Mesenteric fat pad (tissue), 1 donor: ENCODE results near the gene ASGR1. TPM values are rescaled to one million over a fixed set of nuclear protein-coding genes. Genes with fewer than 3 reads are reported as not detected.
"Not testable (repeated sequence)": the region's sequence is repeated elsewhere in the genome, so short reads cannot be mapped to it uniquely, and the experiment has no call there.

Experiments
- DNase-seq: peaks from one replicate; pipeline ENCODE4 v3.0.0-alpha.2; 2020; ENCODE audit warnings: low spot score
- total RNA-seq: library from RNA; stranded (reverse); fragmentation: NEBNext Ultra II Directional; extraction: Animal tissue kit (Norgen Biotek cat#: 25700); gene quantifications from one replicate; pipeline ENCODE4 v1.2.1, GENCODE V29; 2021
- donor health status: DM: yes; HTN: yes; CAD: no.

Gene ASGR1
- total RNA-seq, 1 donor from 2014 or later, result 2.2 TPM

- DNase-seq, result no peak
Measured at GRCh38 chr17:7191069-7191468, 11.9 kb upstream of the ASGR1 start.

DNA sequence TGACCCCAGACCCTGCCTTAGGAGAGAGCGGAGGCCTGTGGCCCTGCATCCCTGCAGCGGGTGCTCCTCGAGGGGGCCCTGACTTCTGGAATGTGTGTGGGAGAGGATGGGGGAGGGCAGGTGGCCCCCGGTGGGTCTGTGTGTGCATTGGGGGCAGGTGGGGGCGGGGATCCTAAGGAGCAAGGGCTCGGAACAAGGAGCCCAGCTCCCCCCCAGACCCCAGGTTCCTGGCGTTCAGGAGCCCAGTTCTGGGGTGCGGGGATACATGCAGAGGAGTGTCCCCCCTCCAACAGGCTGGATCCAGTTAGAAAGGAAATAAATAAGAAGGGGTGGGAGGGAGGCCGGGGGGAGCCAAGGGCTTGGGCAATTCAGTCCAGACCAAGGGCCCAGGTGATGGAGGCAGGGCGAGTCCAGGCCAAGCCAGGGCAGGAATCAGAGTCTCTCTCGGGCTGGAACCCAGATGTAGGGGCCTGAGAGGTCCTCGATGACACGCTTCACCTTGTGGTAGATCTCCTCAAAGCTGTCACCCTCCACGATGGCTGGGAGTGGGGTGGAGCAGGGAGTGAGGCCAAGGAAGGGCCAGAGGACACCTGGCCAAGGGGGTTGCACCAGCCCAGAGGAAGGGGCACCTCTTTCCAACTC is 11.2 kb upstream of the ASGR1 start:
- DNase-seq, result no peak

GRCh38 chr17:7186241-7186640 is 7.1 kb upstream of the ASGR1 start:
- no peak for DNase-seq

DNA sequence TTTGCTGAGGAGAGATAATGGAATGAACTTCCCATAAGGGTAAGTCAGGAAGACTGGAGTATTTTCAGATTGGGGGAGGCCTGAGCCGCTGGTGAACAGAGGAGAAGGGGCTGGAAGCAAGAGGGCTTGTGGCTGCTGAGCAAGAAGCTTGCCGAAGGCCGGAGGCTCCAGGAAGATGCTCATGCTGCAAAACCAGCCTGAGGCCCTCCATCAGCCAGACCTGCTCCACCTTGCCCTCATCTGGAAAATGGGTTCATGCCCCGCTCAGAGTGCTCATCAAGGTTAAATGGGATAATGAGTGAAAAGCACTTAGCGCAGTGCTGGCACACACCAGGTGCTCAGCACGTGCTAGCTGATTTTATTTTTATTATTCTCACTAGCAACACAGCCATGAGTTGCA is 5.5 kb upstream of the ASGR1 start:
- no peak for DNase-seq

DNA sequence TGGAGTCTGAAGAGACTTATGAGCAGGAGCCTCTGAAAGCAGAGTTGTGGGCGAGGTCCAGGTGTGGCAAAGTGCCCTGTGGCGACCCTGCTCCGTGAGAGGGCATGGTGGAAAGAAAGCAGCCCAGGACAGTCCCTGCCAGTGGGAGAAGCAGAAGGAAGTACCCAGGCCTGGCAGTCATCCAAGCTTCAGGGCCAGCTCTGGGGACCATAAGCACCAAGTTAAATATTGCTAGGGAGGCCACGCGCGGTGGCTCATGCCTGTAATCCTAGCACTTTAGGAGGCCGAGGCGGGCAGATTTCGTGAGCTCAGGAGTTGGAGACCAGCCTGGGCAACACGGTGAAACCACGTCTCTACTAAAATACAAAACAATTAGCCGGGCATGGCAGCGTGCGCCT is 4.9 kb upstream of the ASGR1 start:
- no peak for DNase-seq

- DNase-seq, result no peak
Measured at GRCh38 chr17:7183433-7184090, 4.4 kb upstream of the ASGR1 start.

GRCh38 chr17:7182101-7182500 is 2.9 kb upstream of the ASGR1 start:
- not testable (repeated sequence) for DNase-seq

GRCh38 chr17:7178973-7179316 is 225 bp downstream of the ASGR1 start:
- no peak for DNase-seq

DNA sequence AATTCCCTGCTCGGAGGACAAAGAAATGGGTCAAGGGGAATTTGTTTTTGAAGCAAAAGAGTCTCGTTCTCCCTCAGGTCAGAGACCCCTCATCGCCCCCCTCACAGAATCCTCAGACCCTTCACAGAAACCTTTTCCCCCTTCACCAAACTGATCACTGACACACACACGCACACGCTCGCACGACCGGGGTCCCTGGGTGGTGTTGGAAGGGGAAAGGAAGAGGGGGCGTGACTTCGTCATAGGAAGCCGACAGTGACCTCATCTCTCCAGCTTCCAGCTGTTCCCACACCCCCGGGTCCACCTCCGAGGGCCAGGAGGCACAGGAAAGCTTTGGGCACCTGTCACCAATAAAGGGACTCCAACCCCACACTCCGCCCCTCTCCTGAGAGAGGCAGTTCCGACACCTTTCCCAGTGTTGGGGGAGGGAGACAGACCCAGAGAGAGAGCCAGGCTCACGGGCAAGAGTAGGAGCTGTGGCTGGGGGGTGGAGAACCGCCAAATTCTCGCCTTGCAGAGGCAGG is 1.2 kb downstream of the ASGR1 start:
- DNase-seq, result no peak

DNA sequence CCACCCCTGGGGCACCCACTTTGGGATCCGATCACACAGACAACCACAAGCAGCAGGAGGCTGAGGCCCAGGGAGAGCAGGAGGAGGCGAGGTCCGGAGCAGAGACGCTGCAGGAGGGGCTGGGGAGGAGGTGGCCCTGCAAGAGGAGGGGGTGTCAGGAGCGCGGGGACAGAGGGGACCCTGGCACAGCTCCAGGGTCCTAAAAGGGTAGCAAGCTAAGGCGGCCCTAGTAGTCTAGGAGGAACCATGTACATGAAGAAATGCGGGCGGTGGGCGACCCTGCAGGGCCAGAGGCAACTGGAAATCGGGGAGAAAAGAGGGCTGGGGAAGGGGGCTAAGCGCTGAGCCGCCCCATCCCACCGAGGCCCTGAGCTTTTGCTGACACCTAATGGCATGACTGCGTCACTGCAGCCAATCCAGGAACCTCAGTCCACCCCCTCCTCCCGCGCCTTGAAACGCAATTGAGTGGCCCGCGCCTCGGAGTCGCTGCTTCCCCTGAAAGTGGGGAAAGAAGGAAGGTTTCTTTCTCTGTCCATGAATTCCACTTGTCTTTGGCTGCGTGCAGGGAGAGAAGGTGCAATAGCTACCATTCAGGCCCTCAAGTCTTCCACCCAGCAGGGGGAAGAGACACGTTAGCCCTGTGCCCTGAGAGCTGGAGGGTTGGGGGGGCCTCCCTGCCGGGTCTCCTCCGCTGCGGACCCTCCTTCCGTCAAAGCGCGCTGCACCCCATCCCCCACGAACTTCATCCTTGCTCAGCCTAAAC is 1.8 kb downstream of the ASGR1 start:
- DNase-seq, result no peak

DNA sequence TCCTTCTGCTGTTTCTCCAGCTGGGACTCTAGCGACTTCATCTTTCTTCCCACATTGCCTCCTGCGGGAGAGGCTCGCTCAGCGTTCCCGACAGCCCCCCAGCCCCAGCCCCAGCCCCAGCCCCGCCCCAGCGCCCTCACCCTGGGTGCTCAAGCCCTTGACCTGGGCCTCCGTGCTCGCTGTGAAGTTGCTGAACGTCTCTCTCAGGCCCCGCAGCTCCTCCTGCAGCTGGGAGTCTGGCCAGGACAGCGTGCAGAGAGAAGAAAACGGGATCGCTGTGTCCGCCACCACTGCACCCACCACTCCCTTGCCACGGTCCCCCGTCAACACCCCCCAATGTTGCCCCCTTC is 2.4 kb downstream of the ASGR1 start:
- no peak for DNase-seq

DNA sequence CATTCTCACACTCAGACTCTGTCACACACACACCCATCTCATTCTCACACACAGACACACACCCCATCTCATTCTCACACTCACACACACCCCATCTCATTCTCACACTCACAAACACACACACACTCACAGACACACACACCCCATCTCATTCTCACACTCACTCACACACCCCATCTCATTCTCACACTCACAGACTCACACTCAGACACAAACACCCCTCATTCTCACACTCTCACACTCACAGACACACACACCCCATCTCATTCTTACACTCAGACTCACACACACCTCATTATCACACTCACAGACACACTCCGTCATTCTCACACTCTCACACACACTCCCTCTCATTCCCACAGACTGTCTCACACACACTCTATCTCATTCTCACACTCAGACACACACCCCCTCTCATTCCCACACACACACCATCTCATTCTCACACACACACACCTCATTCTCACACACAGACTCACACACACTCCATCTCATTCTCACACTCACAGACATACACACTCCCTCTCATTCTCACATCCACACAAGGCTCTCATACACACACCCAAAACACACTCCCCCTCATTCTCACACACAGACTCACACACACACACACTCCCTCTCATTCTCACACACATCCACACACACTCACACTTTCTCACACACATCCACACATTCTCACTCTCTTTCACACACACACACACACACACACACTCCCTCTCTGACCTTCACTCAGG is 2.9 kb downstream of the ASGR1 start:
- no peak for DNase-seq

- DNase-seq, result no peak
Measured at GRCh38 chr17:7175330-7175733, 3.8 kb downstream of the ASGR1 start.

- no peak for DNase-seq
Measured at GRCh38 chr17:7174603-7175326, 4.4 kb downstream of the ASGR1 start.

- no peak for DNase-seq
Measured at GRCh38 chr17:7173687-7174602, 5.2 kb downstream of the ASGR1 start.

GRCh38 chr17:7172522-7173191 is 6.5 kb downstream of the ASGR1 start:
- not testable (repeated sequence) for DNase-seq

DNA sequence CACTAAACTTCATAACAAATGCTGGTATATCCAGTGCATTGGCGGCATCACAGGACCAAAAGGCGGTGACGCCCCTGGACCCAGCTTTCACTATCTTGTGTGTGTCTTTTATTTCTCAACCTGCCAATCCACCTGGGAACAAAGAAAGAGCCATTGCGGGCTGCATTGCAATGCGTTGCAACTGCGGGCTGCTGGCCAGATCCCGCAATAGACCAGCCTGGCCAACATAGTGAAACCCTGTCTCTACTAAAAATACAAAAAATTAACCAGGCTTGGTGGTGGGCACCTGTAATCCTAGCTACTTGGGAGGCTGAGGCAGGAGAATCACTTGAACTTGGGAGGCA is 9.6 kb downstream of the ASGR1 start:
- not testable (repeated sequence) for DNase-seq

DNA sequence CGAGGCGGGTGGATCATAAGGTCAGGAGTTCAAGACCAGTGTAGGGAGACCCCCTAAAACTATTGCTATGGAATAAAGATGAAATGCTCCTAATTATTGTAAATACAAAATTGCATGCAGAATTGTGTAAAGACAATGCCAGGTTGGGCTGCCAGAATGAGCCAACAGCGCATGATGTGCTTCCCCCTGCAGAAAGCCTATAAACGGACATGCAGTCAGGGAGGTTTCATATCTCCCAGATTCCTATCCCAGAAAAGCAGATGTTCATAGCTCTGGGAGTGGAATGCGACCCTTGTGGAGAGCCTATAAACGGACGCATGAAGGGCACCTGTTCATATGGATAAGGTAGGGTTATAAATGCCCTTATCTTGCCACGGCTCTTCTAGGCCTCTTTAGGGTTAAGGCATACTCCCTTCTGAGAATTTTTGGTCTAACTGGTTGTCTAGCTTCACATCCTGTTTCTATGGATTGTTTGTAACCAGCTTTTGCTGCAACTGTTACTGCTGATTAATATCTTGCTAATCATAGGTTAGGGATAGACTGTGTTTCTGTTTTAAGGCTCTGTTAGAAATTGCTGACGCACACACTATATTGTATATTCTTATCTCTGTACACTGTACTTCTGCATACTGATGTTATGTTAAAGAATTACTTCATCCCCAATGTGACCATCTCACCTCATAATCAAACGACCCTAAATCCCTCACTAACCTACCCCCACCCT is 10.2 kb downstream of the ASGR1 start:
- not testable (repeated sequence) for DNase-seq

DNA sequence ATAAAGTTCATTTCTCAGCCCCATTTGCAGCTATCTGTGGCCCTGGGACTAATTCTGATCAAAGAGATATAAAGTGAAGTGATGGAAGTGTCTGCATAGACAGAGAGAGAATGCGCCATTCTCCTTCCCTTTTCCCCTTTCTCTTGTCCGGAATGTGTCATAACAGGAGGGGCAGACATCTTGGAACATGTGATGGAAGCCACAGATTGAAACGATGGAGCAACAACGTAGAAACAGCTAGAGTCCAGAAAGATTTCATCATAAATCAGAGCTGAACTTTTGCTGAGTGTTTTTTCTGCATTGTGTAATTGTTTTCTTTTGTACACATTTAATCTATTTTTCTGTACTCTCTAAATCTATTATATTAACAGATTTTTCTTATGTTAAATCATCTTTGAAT is 11.3 kb downstream of the ASGR1 start:
- DNase-seq, result no peak
